T follicular helper cell (primary cell): Measurements from ENCODE around the gene NDST1.

ENCODE experiments used
- DNase-seq: peaks from one replicate; pipeline ENCODE4 v3.0.0-alpha.2; 2020; ENCODE audit warnings: low read depth

NDST1 gene

DNA sequence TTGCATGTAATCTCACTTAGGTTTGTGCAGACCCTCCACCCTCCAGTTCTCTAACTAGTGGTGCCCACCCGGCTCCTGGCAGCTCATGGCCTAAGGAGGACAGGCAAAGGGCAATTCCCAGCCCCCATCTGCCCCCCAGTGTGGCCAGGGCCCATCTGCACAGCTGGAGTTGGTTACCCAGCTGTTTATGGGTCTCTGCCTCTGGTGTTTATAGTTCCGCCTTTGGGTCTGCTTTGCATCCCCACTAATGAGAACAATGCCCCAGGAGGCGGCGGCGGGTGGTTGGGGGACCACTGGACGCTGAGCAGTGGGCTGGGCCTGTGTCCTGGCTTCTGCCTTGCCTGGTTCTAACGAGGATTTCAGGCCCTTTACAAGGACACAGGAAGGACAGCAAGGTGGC, 62.4 kb downstream of the NDST1 start:
- no peak for DNase-seq

DNA sequence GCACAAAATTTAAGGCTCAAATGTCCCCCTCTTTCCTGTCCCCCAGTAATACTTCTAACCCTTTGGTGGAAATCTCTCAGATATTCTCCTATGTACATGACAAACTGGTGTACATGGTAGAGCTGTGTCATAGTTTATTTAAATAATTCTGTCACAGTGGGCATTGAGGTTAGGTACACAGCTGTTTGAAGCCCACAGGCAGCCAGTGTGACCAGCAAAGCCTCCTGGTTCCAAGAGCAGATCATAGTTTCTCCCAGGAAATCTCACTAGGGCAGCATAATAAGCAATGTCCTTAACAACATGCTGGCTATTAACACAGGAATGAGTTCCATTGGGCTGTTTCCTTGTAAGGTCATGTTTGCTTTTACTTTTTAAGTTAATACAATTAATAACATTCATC, 63.9 kb downstream of the NDST1 start:
- DNase-seq = no peak

DNA sequence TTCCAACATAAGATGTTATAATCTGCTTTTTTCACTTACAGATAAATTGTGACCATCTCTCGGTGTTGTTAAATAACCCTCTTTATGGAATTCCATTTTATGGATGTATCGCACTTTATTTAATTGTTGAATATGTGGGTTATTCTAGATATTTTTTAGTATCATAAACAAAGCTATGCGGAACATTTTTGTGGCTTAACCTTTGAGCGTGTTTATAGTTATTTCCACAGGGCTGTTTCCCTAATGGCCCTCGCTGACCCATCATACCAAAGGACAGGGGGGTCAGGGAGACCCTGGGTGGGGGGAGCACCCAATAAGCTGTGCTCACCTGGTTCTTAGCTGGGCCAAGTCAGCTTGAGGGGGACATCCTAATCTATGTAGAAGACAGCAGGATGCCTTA, 65.3 kb downstream of the NDST1 start:
- DNase-seq = no peak

DNA sequence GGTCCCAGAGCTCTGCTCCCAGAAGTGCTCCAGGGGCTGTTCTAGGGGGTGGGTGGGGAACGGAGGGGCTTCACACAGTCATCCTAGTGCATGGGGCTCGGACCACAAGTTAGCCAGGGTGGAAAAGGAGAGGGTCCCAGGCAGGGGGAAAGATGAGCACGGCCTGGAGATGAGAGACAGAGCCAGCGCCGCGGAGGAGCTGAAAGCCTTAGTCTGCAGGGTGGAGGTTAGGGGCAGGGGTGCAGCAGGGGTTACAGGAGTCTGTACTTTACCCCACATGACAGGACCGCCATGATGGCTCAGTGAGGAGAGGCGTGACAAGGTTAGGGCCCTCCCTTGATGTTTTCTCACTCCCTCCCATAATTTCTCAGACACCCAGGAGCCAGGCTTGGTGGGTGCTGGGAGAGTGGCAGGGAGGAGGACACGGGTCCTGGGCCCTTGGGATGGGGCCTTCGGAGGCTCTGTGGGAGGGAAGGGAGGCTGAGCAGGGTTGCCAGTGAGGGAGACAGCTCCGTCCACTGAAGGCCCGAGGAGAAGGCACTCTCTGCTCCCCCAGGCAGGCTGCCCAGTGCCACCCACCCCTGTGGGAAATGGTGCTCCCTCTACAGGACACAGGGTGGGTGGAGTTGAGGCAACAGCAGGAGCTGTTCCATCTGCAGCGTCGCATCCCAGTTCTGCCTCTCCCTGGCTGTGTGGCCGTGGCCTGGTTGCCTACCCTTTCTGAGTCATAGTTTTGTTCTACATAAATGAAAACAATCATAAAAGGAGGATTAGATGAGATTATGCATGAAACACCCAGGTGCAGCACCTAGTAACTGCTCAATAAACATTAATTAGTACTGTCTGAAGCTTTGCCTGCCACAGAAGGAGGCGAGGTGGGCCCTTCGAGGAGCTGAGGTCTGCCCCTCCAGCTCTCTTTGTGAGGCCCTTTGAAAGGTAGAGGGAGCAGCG, 66.2 kb downstream of the NDST1 start:
- no peak for DNase-seq

DNA sequence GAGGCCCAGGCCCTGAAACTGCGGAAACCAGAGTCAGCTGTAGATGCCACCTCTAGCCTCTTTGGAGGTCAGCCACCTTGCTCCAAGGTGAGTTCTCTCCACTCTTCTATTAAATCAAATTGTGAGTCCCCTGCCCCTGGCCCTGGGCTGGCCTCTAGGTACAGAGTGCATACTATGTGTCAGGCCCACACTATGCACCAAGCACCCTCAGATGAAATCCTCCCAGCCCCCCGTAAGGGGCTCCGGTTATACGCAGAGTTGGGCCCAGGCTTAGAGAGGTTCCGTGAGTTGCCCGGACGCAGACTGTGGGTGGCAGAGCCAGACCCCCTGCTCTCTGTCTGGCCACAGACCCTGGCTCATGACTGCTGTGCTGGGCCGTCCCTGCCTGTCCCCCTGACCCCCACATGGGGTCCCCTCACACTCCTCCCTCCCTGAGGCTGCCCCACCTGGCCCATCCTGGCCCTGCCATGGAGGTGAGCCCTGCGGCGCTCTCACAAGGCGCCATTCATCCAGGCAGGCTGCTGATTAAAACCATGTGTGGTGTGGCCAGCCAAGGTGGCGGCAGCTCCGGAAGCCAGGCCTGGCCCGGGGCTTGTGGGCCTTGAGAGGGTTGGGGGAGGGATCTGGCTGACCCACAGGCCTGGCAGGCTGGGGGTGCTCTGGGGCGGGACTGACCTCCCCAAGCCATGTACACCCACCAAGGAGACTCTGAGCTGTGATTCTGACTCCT, 67.1 kb downstream of the NDST1 start:
- no peak for DNase-seq

DNA sequence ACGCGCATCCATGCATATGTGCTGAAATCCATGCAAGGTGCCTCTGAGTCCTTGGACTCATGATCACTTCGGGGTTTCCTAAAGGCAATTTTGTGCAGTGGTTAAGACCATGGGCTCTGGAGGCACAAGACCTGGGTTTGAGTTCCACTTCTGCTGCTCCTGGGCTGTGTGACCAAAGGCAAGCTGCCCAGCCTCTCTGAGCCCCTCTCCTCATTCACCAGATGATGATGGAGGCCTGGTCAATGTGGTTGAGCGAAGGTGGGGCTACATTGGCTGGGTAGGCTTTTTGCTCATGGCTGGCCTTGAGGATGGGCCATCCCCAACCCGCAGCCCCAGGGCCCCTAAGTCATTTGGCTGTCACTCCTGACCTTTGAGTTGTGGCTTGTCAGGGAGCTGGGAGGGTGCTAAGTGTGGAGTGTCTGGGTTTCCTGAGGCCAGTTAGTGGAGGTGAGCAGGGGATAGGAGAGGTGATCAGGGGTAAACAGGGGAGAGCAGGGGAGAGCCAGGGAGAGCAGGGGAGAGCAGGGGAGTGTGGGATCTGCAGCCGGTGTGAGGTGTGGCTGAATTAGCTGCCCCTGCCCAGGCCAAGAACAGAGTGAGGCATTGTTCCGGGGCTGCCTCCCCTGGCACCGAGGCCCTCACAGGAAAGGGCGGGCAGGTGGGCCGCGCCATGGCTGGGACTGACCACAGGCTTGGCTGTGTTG, 68.0 kb downstream of the NDST1 start:
- DNase-seq = no peak

DNA sequence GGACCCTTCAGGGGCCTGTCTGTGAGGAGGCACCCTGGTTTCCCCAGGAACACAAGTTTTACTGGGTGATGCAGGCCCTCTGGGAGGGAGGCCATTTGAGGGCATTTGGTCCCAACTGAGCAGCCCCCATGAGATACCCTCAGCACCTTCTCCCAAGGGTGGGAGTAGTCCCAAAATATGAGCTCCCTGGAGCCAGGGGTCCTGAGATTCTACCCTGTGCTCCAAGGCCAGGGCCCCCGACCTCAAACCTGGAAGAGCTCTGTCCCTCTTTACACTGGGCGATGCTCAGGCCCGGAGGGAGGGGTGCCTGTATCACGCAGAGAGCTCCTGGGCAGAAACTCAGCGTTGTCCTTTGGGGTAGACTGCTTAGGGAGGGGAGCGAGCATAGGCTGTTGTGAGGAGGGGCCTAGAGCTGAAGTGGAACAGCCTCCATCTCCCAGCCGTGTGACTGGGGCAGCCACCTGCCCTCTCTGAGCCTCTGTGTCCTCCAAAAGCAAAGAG, 68.6 kb downstream of the NDST1 start:
- DNase-seq = no peak

DNA sequence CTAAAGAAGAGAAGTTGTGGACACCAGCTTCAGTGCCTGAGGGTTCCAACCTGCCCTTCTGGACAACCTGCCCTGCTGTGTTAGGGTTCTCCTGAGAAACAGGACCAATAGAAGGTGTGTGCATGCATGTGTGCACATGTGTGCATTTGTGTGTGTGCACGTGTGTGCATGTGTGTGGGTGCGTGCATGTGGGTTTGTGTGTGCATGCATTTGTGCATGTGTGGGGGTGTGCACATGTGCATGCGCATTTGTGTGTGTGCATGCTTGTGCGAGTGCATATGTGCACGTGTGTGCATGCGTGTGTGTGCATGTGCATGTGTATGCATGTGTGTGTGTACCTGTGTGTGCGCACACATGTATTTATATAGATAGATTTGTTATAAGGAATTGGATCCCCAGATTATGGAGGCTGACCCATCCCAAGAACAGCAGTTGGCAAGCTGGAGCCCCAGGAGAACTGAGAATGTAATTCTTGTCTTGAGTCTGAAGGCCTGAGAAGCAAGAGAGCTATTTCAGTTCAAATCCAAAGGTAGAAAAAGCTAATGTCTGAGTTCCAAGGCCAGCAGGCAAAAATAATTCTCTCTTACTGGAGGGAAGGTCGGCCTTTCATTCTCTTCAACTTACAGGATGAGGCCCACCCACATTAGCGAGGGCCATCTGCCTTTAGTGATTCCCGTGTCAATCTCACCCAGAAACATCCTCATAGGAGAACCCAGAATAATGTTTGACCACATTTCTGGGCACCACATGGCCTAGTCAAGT, 69.6 kb downstream of the NDST1 start:
- no peak for DNase-seq

DNA sequence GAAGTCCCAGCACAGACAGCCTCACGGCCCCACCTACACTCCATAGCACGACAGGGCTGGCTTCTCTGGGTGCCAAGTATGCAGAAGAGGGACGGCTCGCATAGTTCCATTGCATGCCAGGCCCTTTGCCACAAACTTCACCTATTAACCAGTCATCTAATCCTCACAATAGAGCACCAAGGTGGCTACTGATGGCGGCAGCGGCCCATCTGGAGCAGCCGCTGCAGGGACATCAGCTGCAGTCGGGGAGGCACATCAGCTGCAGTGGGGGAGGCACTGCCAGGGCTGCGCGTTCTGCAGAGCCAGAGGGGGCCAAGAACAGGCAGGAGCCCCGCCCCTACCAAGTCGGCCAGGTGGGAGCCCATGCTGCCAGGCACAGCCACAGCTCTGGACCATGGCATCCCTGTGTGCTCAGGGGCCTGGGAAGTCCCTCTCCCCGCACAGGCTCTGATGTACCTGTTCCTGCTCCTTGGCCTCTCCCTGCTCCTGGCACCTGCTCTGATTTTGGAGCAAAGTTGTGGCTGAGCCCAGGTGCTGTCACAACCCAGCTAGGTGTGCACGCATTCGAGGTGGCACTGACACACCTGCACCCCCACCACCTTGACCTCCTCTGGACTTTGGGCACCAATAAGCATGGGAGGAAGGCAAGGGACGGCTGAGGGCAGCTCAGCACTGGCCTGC, 71.0 kb downstream of the NDST1 start:
- DNase-seq = no peak

DNA sequence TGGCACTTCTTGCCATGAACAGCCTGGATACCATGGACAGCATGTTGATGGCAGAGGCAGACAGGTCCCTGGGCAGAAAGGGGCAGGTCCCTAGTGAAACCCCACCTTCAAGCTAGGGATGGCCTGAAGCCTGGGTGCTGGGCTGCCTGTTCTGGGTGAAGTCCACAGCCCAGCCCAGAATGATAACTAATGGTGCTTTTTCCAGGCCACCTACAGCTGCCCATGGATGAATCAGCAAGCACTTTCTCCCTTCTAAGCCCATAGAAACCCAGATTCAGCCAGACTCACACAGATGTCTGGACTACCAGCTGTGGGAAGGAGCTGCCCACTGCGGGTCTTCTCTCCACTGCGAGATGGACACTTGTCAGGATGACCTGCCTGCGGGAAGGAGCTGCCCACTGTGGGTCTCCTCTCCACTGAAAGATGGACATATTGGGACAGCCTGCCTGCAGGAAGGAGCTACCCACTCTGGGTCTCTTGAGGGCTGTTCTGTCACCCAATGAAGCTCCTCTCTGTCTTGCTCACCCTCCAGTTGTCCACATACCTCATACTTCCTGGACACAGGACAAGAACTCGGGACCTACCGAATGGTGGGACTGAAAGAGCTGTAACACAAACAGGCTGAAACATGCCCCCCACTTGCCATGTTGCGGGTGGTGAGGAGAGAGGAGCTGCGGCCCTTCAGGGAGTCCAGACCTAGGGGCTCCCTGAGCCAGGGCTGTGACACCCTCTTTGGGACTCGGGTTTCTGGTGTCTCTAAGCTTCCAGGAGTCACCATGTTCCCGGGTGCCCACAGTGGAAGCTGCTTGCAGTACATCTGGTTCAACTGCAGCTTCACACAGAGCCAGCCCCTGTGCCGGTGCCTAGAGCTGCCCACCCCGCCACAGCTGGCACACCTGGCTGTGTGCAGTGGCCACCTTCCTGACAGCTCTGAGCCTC, 71.8 kb downstream of the NDST1 start:
- DNase-seq = no peak

DNA sequence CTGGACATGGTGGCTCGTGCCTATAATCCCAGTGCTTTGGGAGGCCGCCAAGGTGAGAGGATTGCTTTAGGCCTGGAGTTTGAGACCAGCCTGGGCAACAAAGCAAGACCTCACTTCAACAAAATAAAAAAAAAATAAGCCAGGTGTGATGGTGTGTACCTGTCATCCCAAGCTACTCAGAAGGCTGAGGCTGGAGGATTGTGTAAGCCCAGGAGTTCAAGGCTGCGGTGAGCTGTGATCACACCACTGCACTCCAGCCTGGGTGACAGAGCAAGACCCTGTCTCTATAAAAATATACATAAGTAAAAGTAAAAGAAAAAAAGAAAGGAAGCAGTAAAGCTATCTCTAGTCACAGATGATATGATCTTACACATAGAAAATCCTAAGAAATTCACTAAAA, 73.0 kb downstream of the NDST1 start:
- DNase-seq = no peak

DNA sequence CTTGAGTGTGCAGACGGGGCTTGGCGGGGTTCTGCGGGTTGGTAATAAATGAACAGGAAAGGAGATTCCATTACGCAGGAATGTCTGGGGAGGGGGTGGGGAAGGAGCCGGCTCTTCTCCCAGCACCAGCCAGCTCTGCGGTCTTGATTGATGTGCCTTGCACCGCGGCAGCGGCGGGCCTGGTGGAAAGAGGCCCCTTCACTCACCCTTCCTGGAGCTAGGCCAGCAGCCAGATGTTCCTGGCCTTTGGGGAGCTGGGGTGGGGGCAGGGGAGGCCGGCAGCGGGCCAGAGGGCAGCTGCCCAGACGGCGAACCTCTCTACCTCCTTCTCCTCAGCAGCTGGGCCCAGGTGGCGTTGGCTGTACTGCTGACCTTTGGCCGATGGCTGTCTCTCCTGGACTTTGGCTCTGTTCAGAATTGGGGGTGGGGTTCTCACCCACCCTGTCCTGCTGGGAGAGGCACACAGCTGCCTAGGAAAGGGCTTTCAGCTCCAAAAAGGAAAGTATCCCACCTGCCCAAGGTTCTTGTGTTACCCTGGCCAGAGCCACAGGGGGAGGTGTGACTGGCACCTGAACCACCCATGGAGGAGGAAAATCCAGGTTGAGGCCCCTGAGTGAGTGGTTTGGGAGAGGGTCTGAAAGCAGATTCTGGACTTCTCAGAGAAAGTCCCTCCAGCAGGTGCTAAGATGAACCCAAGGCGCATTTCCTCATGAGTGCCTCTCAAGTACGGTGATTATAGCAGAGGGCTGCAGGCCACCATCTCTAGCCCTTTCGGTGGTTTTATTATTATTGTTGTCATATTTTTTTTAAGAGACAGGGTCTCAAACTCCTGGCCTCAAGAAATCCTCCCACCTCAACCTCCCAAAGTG, 74.5 kb downstream of the NDST1 start:
- no peak for DNase-seq

DNA sequence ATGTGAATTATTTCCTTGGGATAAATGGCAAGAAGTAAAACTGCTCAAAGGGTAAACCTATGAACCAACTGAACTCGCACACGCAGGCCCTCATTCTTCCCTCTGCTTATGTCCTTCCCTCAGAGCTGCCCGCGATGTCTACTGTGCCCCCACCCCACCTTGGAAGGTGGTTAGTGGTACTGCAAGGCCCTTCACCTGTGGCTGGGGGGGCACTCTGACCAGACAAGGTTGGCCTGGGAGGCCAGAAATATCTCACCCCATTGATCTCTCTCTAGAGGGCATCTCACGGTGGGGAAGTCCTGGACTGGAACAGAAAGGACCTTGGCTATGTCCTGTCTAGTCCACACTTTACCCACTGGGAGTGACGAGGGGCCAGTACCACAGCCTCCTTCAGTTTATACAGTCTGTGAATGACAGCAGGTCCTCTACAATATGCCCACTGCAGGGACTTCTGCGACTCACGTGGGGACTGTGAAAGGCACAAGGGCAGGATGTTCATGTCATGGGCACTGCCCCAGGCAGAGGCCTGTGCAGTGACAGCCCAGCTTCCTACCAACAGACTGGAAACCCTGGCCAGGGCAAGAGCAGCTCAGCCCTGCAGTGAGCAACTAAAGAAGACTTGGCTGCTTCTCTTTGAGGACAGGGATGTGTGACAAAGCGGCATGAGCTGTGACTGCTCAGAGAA, 75.8 kb downstream of the NDST1 start:
- DNase-seq = no peak

DNA sequence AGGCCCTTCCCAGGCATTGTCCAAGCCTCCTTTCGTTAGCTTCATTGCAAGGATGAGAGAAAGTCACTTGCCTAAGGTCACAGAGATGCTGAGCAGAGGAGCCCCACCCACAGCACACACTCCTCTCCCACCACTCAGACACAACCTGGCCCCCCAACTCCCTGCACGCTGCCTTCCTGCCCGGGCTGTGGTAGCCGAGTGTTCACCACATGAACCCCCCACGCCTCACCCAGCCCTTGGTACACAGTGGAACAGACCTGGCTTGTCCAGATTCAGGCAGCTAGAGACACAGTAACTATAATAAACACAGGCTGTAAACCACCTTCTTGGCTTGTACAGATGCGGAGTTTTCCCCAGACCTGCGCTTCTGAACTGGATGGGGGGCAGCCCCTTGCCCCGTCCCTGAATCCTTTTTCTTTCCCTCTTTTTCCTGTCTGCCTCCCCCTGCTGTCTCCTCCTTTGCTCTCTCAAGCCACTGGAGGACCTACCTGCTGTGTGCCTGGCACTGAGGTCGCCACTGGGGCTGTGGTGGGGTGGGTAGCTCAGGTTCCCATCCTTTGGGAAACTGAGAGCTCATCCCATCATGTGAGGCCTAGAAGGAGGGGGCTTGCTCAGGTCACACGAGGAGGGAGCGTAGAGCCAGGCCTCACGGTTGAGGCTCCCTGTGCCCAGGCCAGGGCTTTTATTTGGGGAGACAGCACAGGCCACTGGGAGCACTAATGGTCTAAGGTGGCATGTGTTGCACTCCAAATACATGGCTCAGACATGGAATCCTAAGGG, 76.8 kb downstream of the NDST1 start:
- DNase-seq = no peak

DNA sequence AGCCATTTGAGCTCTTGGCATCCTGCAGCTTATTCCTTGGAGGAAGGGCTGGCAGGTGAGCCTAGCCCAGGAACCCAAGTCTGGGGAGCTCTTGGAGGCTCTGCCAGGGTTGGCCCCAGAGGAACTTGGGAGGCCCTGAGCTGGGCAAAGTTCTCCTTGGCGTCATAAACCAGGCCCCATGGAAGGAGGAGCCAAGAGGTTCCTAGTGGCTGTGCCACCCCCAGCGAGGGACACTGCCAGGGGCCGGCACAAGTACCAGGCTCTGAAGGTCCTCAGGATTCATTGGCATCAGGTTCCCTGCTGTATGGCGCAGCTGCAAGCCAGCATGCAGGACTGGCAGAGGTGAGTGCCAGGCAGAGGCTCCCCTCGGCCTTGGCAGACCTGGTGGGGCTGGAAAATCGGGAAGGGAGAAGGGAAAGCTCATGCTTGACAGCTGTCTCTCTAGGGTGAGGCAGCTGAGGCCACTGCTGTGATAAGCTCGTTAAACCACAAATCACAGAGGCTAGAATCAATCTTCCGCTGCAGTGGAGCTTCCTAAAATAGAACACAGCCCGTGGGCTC, 77.9 kb downstream of the NDST1 start:
- no peak for DNase-seq

DNA sequence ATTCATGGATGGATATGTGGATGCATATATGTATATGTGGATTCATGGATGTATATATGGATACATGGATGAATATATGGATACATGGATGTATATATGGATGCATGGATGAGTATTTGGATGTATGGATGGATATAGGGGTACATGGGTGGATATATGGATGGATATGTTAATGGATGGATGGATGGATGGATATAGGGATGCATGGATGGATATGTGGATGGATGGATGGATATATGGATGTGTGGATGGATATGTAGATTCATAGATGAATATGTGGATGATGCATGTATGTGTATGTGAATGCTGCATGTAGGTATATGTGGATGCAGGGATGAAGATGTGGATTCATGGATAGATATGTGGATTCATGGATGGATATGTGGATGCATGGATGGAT, 79.1 kb downstream of the NDST1 start:
- no peak for DNase-seq
